Stimulated activated CD8-positive, alpha-beta memory T cell treated with anti-CD3 and anti-CD28 coated beads, Interleukin-7, amount 100 ng/mL, for 24 hours (primary cell): ENCODE results near the gene USP6NL.
"Not testable (repeated sequence)": the region's sequence is repeated elsewhere in the genome, so short reads cannot be mapped to it uniquely, and the experiment has no call there.

Experiments
- DNase-seq: peaks from one replicate; pipeline ENCODE4 v3.0.0-alpha.2; 2020; ENCODE audit warnings: low read depth

USP6NL gene

DNA sequence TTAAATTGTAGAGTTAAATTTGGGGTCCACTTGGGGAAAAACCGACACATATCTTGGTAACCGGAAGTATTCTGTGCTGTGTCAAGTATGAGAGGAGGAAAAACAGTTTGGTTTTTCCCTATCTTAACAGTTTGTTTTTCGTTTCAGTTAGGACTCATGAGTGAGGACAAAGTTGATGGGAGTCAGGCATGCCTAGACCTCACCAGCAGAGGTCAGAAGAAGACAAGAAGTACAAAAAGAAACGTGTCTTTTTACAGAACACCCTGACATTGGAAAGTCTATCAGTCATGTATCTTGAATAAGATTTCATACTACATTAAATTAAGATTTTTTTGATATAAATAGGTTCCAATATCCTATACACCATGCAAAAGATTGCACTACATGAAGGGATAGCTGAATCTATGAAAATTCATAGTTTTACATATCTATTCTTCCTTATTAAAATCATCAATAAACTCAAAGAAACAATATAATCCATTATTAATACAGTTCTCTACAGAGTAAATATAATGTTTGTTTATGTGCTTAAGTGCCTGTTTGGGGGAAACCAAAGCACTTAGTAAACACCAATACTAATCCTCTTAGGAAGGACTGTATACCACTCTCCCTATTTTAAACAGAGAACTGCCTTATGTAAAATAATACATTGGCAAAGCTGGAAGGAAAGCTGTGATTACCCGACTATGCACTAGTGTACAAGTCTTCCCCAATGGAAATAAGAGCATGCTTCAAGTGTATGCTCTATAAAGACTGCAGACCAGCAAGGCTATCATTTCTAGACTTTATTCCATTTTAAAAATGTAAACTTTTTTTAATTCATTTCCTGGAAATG lies 95.6 kb downstream of the USP6NL start:
- no peak for DNase-seq

DNA sequence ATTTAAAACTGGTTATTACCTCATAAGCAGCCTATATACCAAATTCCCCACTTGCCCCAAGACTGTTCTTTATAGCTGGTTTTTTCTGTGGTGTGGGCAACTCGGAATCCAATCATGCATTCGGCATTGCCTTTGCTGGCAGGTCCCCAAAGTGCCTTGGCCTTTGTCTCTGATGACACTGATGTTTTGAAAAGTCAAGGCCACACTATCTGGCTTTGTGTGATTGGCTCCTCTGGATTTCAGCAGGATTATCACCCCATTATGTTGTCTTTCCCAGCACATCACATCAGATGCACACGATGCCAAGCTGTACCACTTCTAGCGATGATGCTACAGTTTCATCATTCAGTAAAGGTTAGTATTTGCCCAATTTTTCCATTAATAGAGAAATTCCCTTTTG lies 97.7 kb downstream of the USP6NL start:
- no peak for DNase-seq

DNA sequence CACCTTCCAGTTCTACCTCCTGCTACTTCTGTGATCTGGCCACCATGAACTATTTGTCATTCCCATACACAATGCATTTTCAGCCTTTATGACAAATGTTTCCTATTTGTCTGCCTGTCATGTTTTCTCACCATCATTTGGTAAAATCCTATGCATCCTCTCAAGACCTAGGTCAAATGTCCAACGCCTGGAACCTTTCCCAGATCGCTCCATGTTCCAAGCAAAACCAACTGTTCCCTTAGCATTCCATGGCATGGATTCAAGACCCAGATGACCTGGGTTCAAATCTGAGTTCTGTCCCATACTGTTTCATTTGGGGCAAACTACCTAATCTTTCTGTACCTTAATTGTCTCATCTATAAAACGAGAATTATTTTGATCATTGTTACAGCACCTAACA lies 98.9 kb downstream of the USP6NL start:
- no peak for DNase-seq

GRCh38 chr10:11511321-11511720 lies 100.1 kb downstream of the USP6NL start:
- DNase-seq, result no peak

GRCh38 chr10:11510736-11511135 lies 100.7 kb downstream of the USP6NL start:
- DNase-seq, result no peak

DNA sequence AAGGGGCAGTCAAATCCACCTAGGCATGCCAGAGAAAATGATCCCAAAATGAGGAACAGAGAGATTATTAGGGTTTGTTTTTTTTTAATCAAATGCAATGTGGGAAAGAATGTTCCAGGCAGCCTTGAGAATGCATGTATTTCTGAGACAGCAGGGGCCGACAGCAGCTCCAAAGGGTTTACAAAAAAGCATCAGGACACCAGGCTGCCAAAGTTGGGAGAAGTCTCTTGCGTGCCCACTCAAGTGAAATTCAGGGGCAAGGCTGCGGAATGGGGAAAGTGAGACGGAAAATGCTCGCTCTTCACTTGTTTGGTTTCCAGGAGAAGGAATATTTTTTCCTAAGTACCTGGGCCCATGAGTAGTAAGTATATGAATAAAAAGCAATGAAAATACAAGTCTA lies 101.2 kb downstream of the USP6NL start:
- DNase-seq, result no peak

- no peak for DNase-seq
Observed at GRCh38 chr10:11509036-11509435, 102.4 kb downstream of the USP6NL start.

- DNase-seq, result no peak
Observed at GRCh38 chr10:11506247-11506789, 105.1 kb downstream of the USP6NL start.

GRCh38 chr10:11505639-11506038 lies 105.8 kb downstream of the USP6NL start:
- no peak for DNase-seq

DNA sequence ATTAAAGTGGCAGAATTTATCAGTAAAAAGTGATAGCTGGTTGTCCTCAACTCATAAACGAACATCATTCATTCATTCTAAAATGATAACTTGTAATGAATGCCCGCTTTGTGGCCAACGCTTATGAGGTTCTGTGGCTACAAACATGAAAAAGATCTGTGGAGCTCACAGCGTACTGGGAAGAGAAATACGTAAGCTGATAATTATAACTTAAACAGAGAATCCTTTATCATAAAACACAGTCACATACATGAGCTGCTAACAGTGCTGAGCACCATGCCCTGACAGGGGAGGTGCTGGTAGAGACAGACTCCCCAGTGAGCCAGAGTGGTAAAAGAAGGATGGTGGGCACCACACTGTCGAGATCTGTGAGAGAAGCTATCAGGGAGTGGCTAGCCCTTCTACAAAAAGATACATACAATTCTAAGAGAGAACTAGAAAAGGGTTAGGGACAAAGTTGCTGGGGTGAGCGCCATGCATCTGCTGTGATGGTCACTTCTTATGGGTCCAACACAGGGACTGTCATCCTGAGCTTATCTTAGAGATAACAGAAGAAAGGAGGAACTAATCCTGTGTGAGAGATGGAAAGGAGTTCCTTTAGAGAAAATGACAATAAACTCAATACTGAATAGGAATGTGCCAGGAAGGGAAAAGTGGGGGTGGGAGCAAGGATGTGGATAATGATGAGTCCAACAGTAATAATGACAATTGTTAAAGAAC lies 106.7 kb downstream of the USP6NL start:
- DNase-seq, result no peak

- DNase-seq, result no peak
Observed at GRCh38 chr10:11501600-11501999, 109.8 kb downstream of the USP6NL start.

- no peak for DNase-seq
Observed at GRCh38 chr10:11499425-11500071, 111.9 kb downstream of the USP6NL start.

- DNase-seq, result no peak
Observed at GRCh38 chr10:11498399-11498798, 113.1 kb downstream of the USP6NL start.

DNA sequence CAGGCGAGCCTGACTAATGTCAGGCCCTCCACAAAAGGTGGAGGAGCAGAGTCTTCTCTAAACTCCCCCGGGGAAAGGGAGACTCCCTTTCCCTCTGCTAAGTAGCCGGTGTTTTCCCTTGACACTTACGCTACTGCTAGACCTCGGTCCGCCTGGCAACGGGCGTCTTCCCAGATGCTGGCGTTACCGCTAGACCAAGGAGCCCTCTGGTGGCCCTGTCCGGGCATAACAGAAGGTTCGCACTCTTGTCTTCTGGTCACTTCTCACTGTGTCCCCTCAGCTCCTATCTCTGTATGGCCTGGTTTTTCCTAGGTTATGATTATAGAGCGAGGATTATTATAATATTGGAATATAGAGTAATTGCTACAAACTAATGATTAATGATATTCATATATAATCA lies 116.5 kb downstream of the USP6NL start:
- DNase-seq, result not testable (repeated sequence)

DNA sequence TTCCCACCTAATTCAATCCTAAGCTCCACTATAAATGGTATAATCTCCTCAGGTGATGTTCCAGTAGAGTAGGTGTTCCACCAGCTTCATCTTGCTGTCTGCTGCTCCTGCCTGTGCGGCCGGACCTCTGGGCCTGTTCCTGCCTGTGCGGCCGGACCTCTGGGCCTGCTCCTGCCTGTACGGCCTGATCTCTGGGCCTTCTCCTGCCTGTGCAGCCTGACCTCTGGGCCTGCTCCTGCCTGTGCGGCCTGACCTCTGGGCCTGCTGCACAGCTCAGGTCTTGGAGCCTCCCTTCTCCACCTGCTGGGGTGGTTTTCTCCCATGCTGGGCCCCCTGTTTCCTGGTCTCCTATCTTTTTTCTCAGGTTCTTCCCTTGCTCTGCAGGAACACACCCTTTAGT lies 117.8 kb downstream of the USP6NL start:
- DNase-seq, result no peak

GRCh38 chr10:11491087-11491486 lies 120.4 kb downstream of the USP6NL start:
- DNase-seq, result no peak

DNA sequence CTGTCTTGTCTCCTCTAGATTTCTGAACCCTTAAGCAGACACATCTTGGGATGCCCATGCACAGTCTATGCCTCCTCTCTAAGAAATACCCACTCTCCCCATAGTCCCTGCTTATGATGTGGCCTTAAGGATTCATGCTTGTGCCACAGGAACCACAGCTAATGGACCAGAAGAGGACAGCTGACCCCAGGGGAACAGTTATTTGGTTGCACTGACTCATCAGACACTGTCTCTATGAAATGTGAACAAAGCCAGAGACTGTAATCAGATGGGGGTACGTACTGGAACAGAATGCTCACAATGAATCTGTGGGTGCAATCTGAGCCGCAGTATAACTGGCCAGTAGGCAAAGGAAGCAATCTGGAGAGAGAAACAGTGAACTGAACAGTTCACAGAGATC lies 121.9 kb downstream of the USP6NL start:
- no peak for DNase-seq

- no peak for DNase-seq
Observed at GRCh38 chr10:11488126-11488525, 123.3 kb downstream of the USP6NL start.

GRCh38 chr10:11483201-11484148 lies 128.0 kb downstream of the USP6NL start:
- DNase-seq, result no peak

GRCh38 chr10:11482306-11482705 lies 129.1 kb downstream of the USP6NL start:
- no peak for DNase-seq

DNA sequence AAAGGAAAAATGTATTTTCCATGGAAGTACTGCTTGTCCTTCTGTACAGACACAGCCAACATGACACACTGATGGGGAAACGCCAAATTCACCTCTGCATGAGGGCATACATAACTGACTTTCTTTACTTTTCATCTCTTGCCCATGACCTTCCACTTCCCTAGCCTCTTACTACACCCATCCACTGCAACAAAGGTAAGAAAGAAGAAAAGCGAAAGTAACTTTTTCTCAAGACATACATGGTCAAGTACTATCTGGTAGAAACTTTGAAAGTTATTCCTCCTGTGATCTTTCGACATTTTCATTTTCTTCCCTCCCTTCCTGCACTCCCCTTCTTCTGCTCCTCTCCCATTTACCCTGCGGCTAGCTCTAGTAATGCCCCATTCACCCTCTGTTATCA lies 130.8 kb downstream of the USP6NL start:
- no peak for DNase-seq

- DNase-seq, result no peak
Observed at GRCh38 chr10:11479300-11479699, 132.2 kb downstream of the USP6NL start.
